IMR-90 (cell line): ENCODE results near the gene GAGE12J. TPM values are rescaled to one million over a fixed set of nuclear protein-coding genes. Genes with fewer than 3 reads are reported as not detected.

Experiments
- ATAC-seq: fragments of 200-7000 bp; cut with Tn5 transposase; 2 replicates; pipeline ENCODE4 v1.9.1; 2020; ENCODE audit warnings: low read depth, mild to moderate bottlenecking, moderate library complexity
- BruUV-seq: library from RNA; stranded (reverse); fragments of 400-500 nt; replicated peaks from 2 replicates; lab custom pipeline; 2021; lab: Mats Ljungman, UMichigan
- CTCF ChIA-PET: fragments of 300-600 bp; formaldehyde crosslinking; extraction: SDS; loops from one replicate; lab custom pipeline; 2021; ENCODE audit warnings: antibody characterized with exemption; lab: Yijun Ruan, JAX
- POLR2A ChIA-PET: fragments of 300-600 bp; sonication (Branson Sonifier 250); formaldehyde crosslinking; loops from one replicate; lab custom pipeline; 2022; ENCODE audit warnings: antibody characterized with exemption; ENCODE audit not compliant: unreplicated experiment; lab: Charles Lee
- DNase-seq: peaks from one replicate; pipeline ENCODE4 v3.0.0; 2013
- H2AFZ ChIP-seq: replicated peaks from 2 replicates; pipeline ENCODE3; 2013; ENCODE audit warnings: low read length, mild to moderate bottlenecking; ENCODE audit not compliant: poor library complexity
- H2AK5ac ChIP-seq: 2 replicates; pipeline ENCODE4 v1.6.1; 2013; ENCODE audit warnings: low read depth, low read length, inconsistent platforms
- H2AK9ac ChIP-seq: replicated peaks from 2 replicates; pipeline ENCODE3; 2013; ENCODE audit warnings: mild to moderate bottlenecking, low read depth, low read length, moderate library complexity; ENCODE audit not compliant: poor library complexity
- H2BK120ac ChIP-seq: 2 replicates; pipeline ENCODE4 v1.6.1; 2013; ENCODE audit warnings: low read depth, low read length, inconsistent platforms
- H2BK15ac ChIP-seq: 3 replicates; pipeline ENCODE4 v1.6.1; 2013; ENCODE audit warnings: low read depth, low read length, inconsistent platforms
- H2BK20ac ChIP-seq: 2 replicates; pipeline ENCODE4 v1.6.1; 2013; ENCODE audit warnings: low read depth, mild to moderate bottlenecking, inconsistent platforms, low read length, moderate library complexity
- H2BK5ac ChIP-seq: 2 replicates; pipeline ENCODE4 v1.6.1; 2013; ENCODE audit warnings: mild to moderate bottlenecking, low read depth, low read length, inconsistent platforms; ENCODE audit not compliant: poor library complexity, severe bottlenecking
- H3K14ac ChIP-seq: replicated peaks from 2 replicates; pipeline ENCODE4 v1.6.1; 2013; ENCODE audit warnings: low read depth, low read length, inconsistent platforms
- H3K18ac ChIP-seq: 2 replicates; pipeline ENCODE4 v1.6.1; 2013; ENCODE audit warnings: low read depth, low read length, control low read depth
- H3K23ac ChIP-seq: 2 replicates; pipeline ENCODE4 v1.6.1; 2013; ENCODE audit warnings: low read depth, low read length, inconsistent platforms
- H3K27ac ChIP-seq: 2 replicates; pipeline ENCODE4 v1.5.1; 2013; ENCODE audit warnings: mild to moderate bottlenecking, control low read depth, low read length; ENCODE audit not compliant: insufficient read depth
- H3K27me3 ChIP-seq: 2 replicates; pipeline ENCODE4 v1.6.1; 2013; ENCODE audit warnings: low read length; ENCODE audit not compliant: control insufficient read depth, insufficient read depth
- H3K36me3 ChIP-seq: 2 replicates; pipeline ENCODE4 v1.6.1; 2013; ENCODE audit warnings: low read length, mixed read lengths; ENCODE audit not compliant: control insufficient read depth, insufficient read depth
- H3K4ac ChIP-seq: 2 replicates; pipeline ENCODE4 v1.6.1; 2013; ENCODE audit warnings: low read depth, low read length, inconsistent platforms
- H3K4me1 ChIP-seq: 2 replicates; pipeline ENCODE4 v1.6.1; 2013; ENCODE audit warnings: low read length, mixed read lengths; ENCODE audit not compliant: control insufficient read depth, insufficient read depth
- H3K4me2 ChIP-seq: 2 replicates; pipeline ENCODE4 v1.6.1; 2013; ENCODE audit warnings: low read depth, mild to moderate bottlenecking, control low read depth, low read length, moderate library complexity
- H3K4me3 ChIP-seq: 2 replicates; pipeline ENCODE4 v1.5.1; 2013; ENCODE audit warnings: low read depth, mild to moderate bottlenecking, control low read depth, low read length, moderate library complexity; ENCODE audit not compliant: insufficient read depth
- H3K56ac ChIP-seq: 2 replicates; pipeline ENCODE4 v1.6.1; 2013; ENCODE audit warnings: low read length, inconsistent platforms; ENCODE audit not compliant: insufficient read depth; ENCODE audit errors: extremely low read depth
- H3K79me1 ChIP-seq, 2 experiments: 2 replicates each; pipeline ENCODE4 v1.6.1; 2013; ENCODE audit warnings: low read length in 2 of 2, inconsistent platforms in 1 of 2, low read depth in 1 of 2
- H3K9ac ChIP-seq: 2 replicates; pipeline ENCODE4 v1.6.1; 2013; ENCODE audit warnings: low read depth, low read length, control low read depth
- H3K9me1 ChIP-seq: 2 replicates; pipeline ENCODE4 v1.6.1; 2013; ENCODE audit warnings: low read length, inconsistent platforms; ENCODE audit not compliant: insufficient read depth
- H3K9me3 ChIP-seq: 2 replicates; pipeline ENCODE4 v1.6.1; 2013; ENCODE audit warnings: low read length; ENCODE audit not compliant: control insufficient read depth, insufficient read depth
- H4K20me1 ChIP-seq: 2 replicates; pipeline ENCODE4 v1.6.1; 2013; ENCODE audit warnings: low read length, inconsistent platforms; ENCODE audit not compliant: insufficient read depth
- H4K5ac ChIP-seq: 2 replicates; pipeline ENCODE4 v1.6.1; 2013; ENCODE audit warnings: mild to moderate bottlenecking, low read depth, low read length, control low read depth
- H4K8ac ChIP-seq, 2 experiments: 2 replicates each; pipeline ENCODE4 v1.6.1; 2013; ENCODE audit warnings: low read depth in 2 of 2, low read length in 2 of 2, control low read depth in 1 of 2, inconsistent platforms in 1 of 2
- H4K91ac ChIP-seq: 2 replicates; pipeline ENCODE4 v1.6.1; 2013; ENCODE audit warnings: low read depth, low read length, inconsistent platforms; ENCODE audit not compliant: insufficient read depth
- BHLHE40 ChIP-seq: fragments of 150-350 bp; IDR thresholded peaks from 2 replicates; pipeline ENCODE4 v1.6.1; 2016; ENCODE audit warnings: mild to moderate bottlenecking, low read depth, low read length
- CEBPB ChIP-seq: IDR thresholded peaks from 2 replicates; pipeline ENCODE4 v1.6.1; 2012; ENCODE audit warnings: low read depth, low read length, improper control_type of control experiment
- CHD1 ChIP-seq: IDR thresholded peaks from 2 replicates; pipeline ENCODE4 v1.6.1; 2012; ENCODE audit warnings: low read depth, low read length, improper control_type of control experiment
- MAFK ChIP-seq: IDR thresholded peaks from 2 replicates; pipeline ENCODE4 v1.6.1; 2012; ENCODE audit warnings: low read depth, low read length, improper control_type of control experiment
- MAZ ChIP-seq: IDR thresholded peaks from 2 replicates; pipeline ENCODE4 v1.6.1; 2012; ENCODE audit warnings: low read depth, mild to moderate bottlenecking, low read length, improper control_type of control experiment, moderate library complexity, borderline replicate concordance
- POLR2A ChIP-seq: IDR thresholded peaks from 2 replicates; pipeline ENCODE4 v1.6.1; 2012; ENCODE audit warnings: mild to moderate bottlenecking, low read depth, low read length
- RCOR1 ChIP-seq: IDR thresholded peaks from 2 replicates; pipeline ENCODE4 v1.6.1; 2012; ENCODE audit warnings: mild to moderate bottlenecking, low read length, improper control_type of control experiment; ENCODE audit not compliant: insufficient replicate concordance
- RFX5 ChIP-seq: IDR thresholded peaks from 2 replicates; pipeline ENCODE4 v1.8.0; 2012; ENCODE audit warnings: low read depth, mild to moderate bottlenecking, low read length, moderate library complexity
- WGBS, 2 experiments: methylation state at CpG; one replicate each; pipeline versions ENCODE4 v1.1.5 to v1.1.7; 2013; ENCODE audit warnings: missing lambda C conversion rate in 2 of 2; ENCODE audit not compliant: insufficient read length in 1 of 2; ENCODE audit errors: extremely low coverage in 2 of 2; 5-methylcytosine and 5-hydroxymethylcytosine counted together
- dilution Hi-C: fragments of 300-500 bp; cut with HindIII; formaldehyde crosslinking; loops from one replicate; pipeline ENCODE4 v1.14.3; 2018; ENCODE audit warnings: low sequenced_read_pairs; ENCODE audit not compliant: unreplicated experiment
- in situ Hi-C: fragments of 300-500 bp; cut with MboI; formaldehyde crosslinking; loops from 3 replicates; pipeline ENCODE4 v1.14.3; 2019; ENCODE audit warnings: low sequenced_read_pairs, inconsistent platforms, mixed read lengths
- intact Hi-C: fragments of 100-400 bp; cut with micrococcal nuclease; formaldehyde crosslinking; loops from 2 replicates; pipeline ENCODE4 v1.10.0; 2022
- polyA plus RNA-seq, 3 experiments: library from polyadenylated mRNA; depleted of rRNA; stranded (reverse); fragments of >200 nt; gene quantifications; 2 replicates each; pipeline ENCODE4 v1.2.3, GENCODE V29; 2012; ENCODE audit warnings: low replicate concordance in 1 of 3
- total RNA-seq: library from RNA; depleted of rRNA; stranded (reverse); fragments of >200 nt; gene quantifications from 2 replicates; pipeline ENCODE4 v1.2.3, GENCODE V29; 2012

The GAGE12J gene
- total and polyA plus RNA-seq, 2 of the 4 experiments (the other 2 are of a cell fraction): not detected

DNA sequence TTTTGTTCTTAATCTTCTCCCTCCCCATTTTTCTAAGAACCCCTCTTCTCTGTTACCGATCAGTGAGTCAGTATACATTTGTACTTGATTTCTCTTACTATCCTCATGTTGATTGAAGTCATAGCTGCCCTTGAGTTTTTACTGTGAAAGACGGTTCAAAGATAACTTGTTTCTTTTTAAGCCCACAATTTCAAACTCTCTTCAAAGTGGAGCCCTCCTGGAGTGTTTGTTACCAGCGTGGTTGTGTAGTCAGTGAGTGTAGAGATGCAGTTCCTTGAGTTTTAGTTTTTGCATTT is 44.4 kb upstream of the GAGE12J start:
- H3K18ac ChIP-seq: no peak overlapping the region
- H2BK120ac ChIP-seq: no peak overlapping the region
- H2AFZ ChIP-seq: no peak overlapping the region
- peaks cover 9 to 14% of the 10 kb centered on the region in 2 experiments for H3K79me1 ChIP-seq
- no peaks in the 10 kb centered on the region for H3K27me3 ChIP-seq
- peaks cover 5% of the 10 kb centered on the region; the same call in 1 of the 2 replicates for H3K9me1 ChIP-seq
- TF ChIP-seq MAFK (no peak), POLR2A (no peak), RCOR1 (no peak), MAZ (no peak), BHLHE40 (no peak), CEBPB (no peak), RFX5 (no peak), CHD1 (no peak)
- no TSS peak for BruUV-seq
- no peak overlapping the region for H2AK9ac ChIP-seq
- H4K5ac ChIP-seq: no peak overlapping the region
- no peak overlapping the region for H3K4me2 ChIP-seq
- no peak overlapping the region for H2BK5ac ChIP-seq
- DNase-seq (no peak), ATAC-seq (no peak)
- in situ Hi-C loops (no loop called here), intact Hi-C loops (no loop called here), dilution Hi-C loops (no loop called here)
- H3K4me1 ChIP-seq: no peaks in the 10 kb centered on the region
- no peak overlapping the region for H2BK15ac ChIP-seq
- H3K9me3 ChIP-seq: no peaks in the 10 kb centered on the region
- ChIA-PET POLR2A (no interaction called here), CTCF (no interaction called here)
- no peak overlapping the region for H3K14ac ChIP-seq
- no peak overlapping the region for H3K4me3 ChIP-seq
- H4K8ac ChIP-seq: no peak overlapping the region
- no peak overlapping the region for H3K9ac ChIP-seq
- no peak overlapping the region for H3K27ac ChIP-seq
- no peak overlapping the region for H3K56ac ChIP-seq
- H2AK5ac ChIP-seq: no peak overlapping the region
- no peak overlapping the region for H3K4ac ChIP-seq
- WGBS, 2 experiments: 0% methylated on average over 1 of the region's 3 CpGs; no CpG with 5 or more reads in 1 of the 2 experiments
- no peak overlapping the region for H3K23ac ChIP-seq
- H4K91ac ChIP-seq: no peak overlapping the region
- peaks cover 8% of the 10 kb centered on the region; the same call in 1 of the 2 replicates for H4K20me1 ChIP-seq
- H3K36me3 ChIP-seq: no peaks in the 10 kb centered on the region
- no peak overlapping the region for H2BK20ac ChIP-seq
